Hepatocyte (in vitro differentiated cells): ENCODE data around the gene ARMC5. TPM values are rescaled to one million over a fixed set of nuclear protein-coding genes. Genes with fewer than 3 reads are reported as not detected.

Source experiments
- DNase-seq: peaks from one replicate; pipeline ENCODE4 v3.0.0-alpha.2; 2016; ENCODE audit warnings: low spot score
- H2AFZ ChIP-seq: fragments of 200-600 bp; sonication (generic); 2 replicates; pipeline ENCODE4 v1.6.0; 2016; ENCODE audit warnings: antibody characterized with exemption, mild to moderate bottlenecking
- H3K27ac ChIP-seq: fragments of 200-600 bp; sonication (generic); 2 replicates; pipeline ENCODE4 v1.5.1; 2016; ENCODE audit warnings: mild to moderate bottlenecking
- H3K27me3 ChIP-seq: fragments of 200-600 bp; sonication (generic); 2 replicates; pipeline ENCODE4 v1.6.1; 2016
- H3K36me3 ChIP-seq: fragments of 200-600 bp; sonication (generic); replicated peaks from 2 replicates; pipeline ENCODE4 v1.5.1; 2016; ENCODE audit warnings: low read depth; ENCODE audit not compliant: insufficient read depth
- H3K4me1 ChIP-seq: fragments of 200-600 bp; sonication (generic); 2 replicates; pipeline ENCODE4 v1.5.1; 2016; ENCODE audit warnings: mild to moderate bottlenecking, moderate library complexity; ENCODE audit not compliant: insufficient read depth
- H3K4me2 ChIP-seq: fragments of 200-600 bp; sonication (generic); 2 replicates; pipeline ENCODE4 v1.6.0; 2016
- H3K4me3 ChIP-seq: fragments of 200-600 bp; sonication (generic); 2 replicates; pipeline ENCODE4 v1.5.1; 2016; ENCODE audit warnings: mild to moderate bottlenecking
- H3K79me2 ChIP-seq: fragments of 200-600 bp; sonication (generic); 2 replicates; pipeline ENCODE4 v1.6.0; 2017; ENCODE audit warnings: mild to moderate bottlenecking
- H3K9me2 ChIP-seq: fragments of 200-600 bp; sonication (generic); replicated peaks from 2 replicates; pipeline ENCODE4 v1.6.0; 2017; ENCODE audit warnings: mild to moderate bottlenecking; ENCODE audit not compliant: insufficient read depth
- H3K9me3 ChIP-seq: fragments of 200-600 bp; sonication (generic); 2 replicates; pipeline ENCODE4 v1.5.1; 2016; ENCODE audit warnings: low read depth, mild to moderate bottlenecking
- H4K20me1 ChIP-seq: fragments of 200-600 bp; sonication (generic); 2 replicates; pipeline ENCODE4 v1.6.0; 2016; ENCODE audit warnings: mild to moderate bottlenecking; ENCODE audit not compliant: insufficient read depth, poor library complexity, severe bottlenecking
- EZH2 ChIP-seq: fragments of 200-600 bp; sonication (generic); IDR thresholded peaks from 2 replicates; pipeline ENCODE4 v1.6.1; 2016; ENCODE audit warnings: antibody characterized with exemption, mild to moderate bottlenecking, borderline replicate concordance
- EZH2phosphoT487 ChIP-seq: fragments of 200-600 bp; sonication (generic); IDR thresholded peaks from one replicate; pipeline ENCODE4 v1.6.1; 2018; ENCODE audit warnings: antibody characterized with exemption, mild to moderate bottlenecking, low read depth, moderate library complexity; ENCODE audit not compliant: unreplicated experiment, severe bottlenecking
- WGBS: methylation state at CpG from one replicate; pipeline ENCODE4 v1.1.6; 2016; ENCODE audit warnings: low lambda C conversion rate; ENCODE audit errors: missing lambda C conversion rate; 5-methylcytosine and 5-hydroxymethylcytosine counted together
- polyA plus RNA-seq: library from polyadenylated mRNA; unstranded; fragments of >200 nt; fragmentation: Nextera tagmentation; extraction: Ambion mirVana; gene quantifications from 2 replicates; pipeline ENCODE4 v1.2.1, GENCODE V29; 2016
- total RNA-seq: library from RNA; depleted of rRNA; stranded (reverse); fragments of >200 nt; gene quantifications from 2 replicates; pipeline ENCODE4 v1.2.3, GENCODE V29; 2014
- TF ChIP-seq, protein P1 (sequence below): fragments of 200-600 bp; sonication (generic); IDR thresholded peaks from 2 replicates; pipeline ENCODE4 v1.5.1; 2016; ENCODE audit warnings: antibody characterized with exemption, mild to moderate bottlenecking; ENCODE audit not compliant: poor library complexity

The ARMC5 gene
- total and polyA plus RNA-seq, 2 experiments from 2014 or later, result 12.2 to 19.4 TPM

DNA sequence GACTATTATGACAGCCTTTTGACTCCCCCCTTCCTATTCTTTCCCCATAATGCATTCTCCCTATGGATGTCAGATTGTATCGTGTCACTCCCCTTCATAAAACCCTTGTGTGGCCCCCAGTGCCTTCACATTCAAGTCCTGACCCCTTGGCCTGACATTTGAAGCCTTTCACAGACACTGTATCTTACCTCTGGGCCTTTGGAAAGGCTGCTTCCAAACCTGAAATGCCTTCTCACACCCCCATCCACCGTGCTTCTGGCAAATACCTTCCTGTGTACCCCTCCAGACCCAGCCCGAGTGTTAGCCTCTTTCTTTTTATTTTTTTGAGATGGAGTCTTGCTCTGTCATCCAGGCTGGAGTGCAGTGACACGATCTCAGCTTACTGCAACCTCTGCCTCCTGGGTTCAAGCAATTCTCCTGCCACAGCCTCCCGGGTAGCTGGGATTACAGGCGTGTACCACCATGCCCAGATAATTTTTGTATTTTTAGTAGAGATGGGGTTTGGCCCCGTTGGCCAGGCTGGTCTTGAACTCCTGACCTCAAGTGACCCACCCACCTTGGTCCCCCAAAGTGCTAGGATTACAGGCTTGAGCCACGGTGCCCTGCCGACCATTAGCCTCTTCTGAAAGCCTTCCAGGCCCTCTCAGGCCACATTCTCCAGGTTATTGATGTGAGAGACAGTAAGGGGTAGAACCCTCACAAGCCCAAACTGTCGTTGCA is 2.1 kb downstream of the ARMC5 start:
- H3K9me2 ChIP-seq, result no peaks in the 10 kb centered on the region
- TF ChIP-seq, protein P1, sequence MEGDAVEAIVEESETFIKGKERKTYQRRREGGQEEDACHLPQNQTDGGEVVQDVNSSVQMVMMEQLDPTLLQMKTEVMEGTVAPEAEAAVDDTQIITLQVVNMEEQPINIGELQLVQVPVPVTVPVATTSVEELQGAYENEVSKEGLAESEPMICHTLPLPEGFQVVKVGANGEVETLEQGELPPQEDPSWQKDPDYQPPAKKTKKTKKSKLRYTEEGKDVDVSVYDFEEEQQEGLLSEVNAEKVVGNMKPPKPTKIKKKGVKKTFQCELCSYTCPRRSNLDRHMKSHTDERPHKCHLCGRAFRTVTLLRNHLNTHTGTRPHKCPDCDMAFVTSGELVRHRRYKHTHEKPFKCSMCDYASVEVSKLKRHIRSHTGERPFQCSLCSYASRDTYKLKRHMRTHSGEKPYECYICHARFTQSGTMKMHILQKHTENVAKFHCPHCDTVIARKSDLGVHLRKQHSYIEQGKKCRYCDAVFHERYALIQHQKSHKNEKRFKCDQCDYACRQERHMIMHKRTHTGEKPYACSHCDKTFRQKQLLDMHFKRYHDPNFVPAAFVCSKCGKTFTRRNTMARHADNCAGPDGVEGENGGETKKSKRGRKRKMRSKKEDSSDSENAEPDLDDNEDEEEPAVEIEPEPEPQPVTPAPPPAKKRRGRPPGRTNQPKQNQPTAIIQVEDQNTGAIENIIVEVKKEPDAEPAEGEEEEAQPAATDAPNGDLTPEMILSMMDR, result no peak
- TF ChIP-seq EZH2phosphoT487 (no peak), EZH2 (no peak)
- H2AFZ ChIP-seq, result no peak overlapping the region
- WGBS, result 95% methylated on average over 10 of the region's 10 CpGs
- peaks cover 19% of the 10 kb centered on the region for H4K20me1 ChIP-seq
- no peak overlapping the region for H3K27ac ChIP-seq
- no peaks in the 10 kb centered on the region for H3K36me3 ChIP-seq
- peaks cover 27% of the 10 kb centered on the region for H3K79me2 ChIP-seq
- DNase-seq, result no peak
- H3K27me3 ChIP-seq, result no peaks in the 10 kb centered on the region
- H3K4me1 ChIP-seq, result peaks cover 12% of the 10 kb centered on the region
- no peak overlapping the region for H3K4me2 ChIP-seq
- no peaks in the 10 kb centered on the region for H3K9me3 ChIP-seq
- no peak overlapping the region for H3K4me3 ChIP-seq

DNA sequence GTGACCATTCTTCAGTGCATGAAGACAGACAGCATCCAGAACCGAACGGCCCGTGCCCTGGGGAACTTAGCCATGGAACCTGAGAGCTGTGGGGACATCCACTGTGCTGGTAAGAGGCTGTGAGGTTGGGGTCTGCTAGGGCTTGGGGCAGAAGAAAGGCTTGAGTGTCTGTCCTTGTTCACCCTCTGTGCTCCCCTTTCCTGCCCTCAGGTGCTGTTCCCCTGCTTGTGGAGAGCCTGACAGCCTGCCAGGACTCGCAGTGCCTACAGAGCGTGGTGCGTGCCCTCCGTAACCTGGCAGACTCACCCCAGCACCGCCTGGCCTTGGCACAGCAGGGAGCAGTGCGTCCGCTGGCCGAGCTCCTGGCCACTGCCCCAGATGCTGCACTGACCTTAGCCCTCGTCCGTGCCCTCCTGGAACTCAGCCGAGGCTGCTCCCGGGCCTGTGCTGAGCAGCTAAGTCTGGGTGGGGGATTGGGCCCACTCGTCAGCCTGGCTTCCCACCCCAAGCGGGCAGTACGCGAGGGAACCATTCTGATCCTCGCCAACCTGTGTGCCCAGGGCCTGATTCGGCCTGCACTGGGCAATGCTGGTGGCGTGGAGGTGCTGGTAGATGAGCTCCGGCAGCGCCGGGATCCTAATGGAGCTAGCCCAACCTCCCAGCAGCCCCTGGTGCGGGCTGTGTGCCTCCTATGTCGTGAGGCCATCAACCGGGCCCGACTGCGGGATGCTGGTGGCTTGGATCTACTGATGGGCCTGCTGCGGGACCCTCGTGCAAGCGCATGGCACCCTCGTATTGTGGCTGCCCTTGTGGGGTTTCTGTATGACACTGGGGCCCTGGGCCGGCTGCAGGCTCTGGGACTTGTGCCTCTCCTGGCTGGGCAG is 2.9 kb downstream of the ARMC5 start:
- Histone ChIP-seq H3K9me2 (no peaks in the 10 kb centered on the region), H3K4me3 (no peak overlapping the region), H3K79me2 (peaks cover 19% of the 10 kb centered on the region), H2AFZ (no peak overlapping the region), H3K9me3 (no peaks in the 10 kb centered on the region), H4K20me1 (peaks cover 12% of the 10 kb centered on the region), H3K4me1 (peaks cover 8% of the 10 kb centered on the region), H3K27ac (no peak overlapping the region), H3K27me3 (no peaks in the 10 kb centered on the region), H3K4me2 (no peak overlapping the region), H3K36me3 (no peaks in the 10 kb centered on the region)
- 97% methylated on average over 35 of the region's 35 CpGs for WGBS
- TF ChIP-seq, protein P1, result no peak
- no peak for TF ChIP-seq EZH2
- DNase-seq, result no peak

DNA sequence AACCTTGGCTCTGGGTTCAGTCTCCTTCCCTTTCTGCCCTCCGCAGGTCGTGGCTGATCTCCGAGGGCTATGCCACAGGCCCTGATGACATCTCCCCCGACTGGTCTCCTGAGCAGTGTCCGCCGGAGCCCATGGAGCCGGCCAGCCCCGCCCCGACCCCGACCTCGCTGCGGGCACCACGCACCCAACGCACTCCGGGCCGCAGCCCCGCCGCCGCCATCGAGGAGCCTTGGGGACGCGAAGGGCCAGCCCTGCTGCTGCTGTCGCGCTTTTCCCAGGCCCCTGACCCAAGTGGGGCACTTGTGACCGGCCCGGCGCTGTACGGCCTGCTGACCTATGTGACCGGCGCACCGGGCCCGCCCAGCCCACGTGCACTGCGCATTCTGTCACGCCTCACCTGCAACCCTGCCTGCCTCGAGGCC is 5.1 kb downstream of the ARMC5 start:
- H3K4me2 ChIP-seq, result no peak overlapping the region
- no peaks in the 10 kb centered on the region for H3K36me3 ChIP-seq
- WGBS, result 97% methylated on average over 30 of the region's 36 CpGs
- no peak overlapping the region for H2AFZ ChIP-seq
- no peaks in the 10 kb centered on the region for H3K4me1 ChIP-seq
- H3K27ac ChIP-seq, result no peak overlapping the region
- no peaks in the 10 kb centered on the region for H3K9me3 ChIP-seq
- peaks cover 7% of the 10 kb centered on the region for H3K79me2 ChIP-seq
- DNase-seq, result no peak
- no peaks in the 10 kb centered on the region for H4K20me1 ChIP-seq
- TF ChIP-seq, protein P1, result no peak
- TF ChIP-seq EZH2 (no peak), EZH2phosphoT487 (no peak)
- H3K4me3 ChIP-seq, result no peak overlapping the region
- H3K27me3 ChIP-seq, result no peaks in the 10 kb centered on the region
- no peaks in the 10 kb centered on the region for H3K9me2 ChIP-seq
